Cardiac muscle cell (in vitro differentiated cells and primary cell): ENCODE results near the gene PRELID2. TPM values are rescaled to one million over a fixed set of nuclear protein-coding genes. Genes with fewer than 3 reads are reported as not detected.
"Not testable (repeated sequence)": the region's sequence is repeated elsewhere in the genome, so short reads cannot be mapped to it uniquely, and the experiment has no call there.

Source experiments
- DNase-seq, 2 donors: peaks; one replicate each; pipeline versions ENCODE4 v3.0.0 to v3.0.0-alpha.2; 2010 to 2017; ENCODE audit warnings: low read depth in 1 of 2, low spot score in 1 of 2
- H3K27ac ChIP-seq: fragments of 200-600 bp; sonication (generic); 2 replicates; pipeline ENCODE4 v1.5.1; 2016
- H3K27me3 ChIP-seq: fragments of 200-600 bp; sonication (generic); 2 replicates; pipeline ENCODE4 v1.6.0; 2016; ENCODE audit warnings: control low read depth
- H3K36me3 ChIP-seq: fragments of 200-600 bp; sonication (generic); 2 replicates; pipeline ENCODE4 v1.5.1; 2016; ENCODE audit warnings: control low read depth
- H3K4me1 ChIP-seq: fragments of 200-600 bp; sonication (generic); 2 replicates; pipeline ENCODE4 v1.8.1; 2017; ENCODE audit warnings: low read depth, mild to moderate bottlenecking, mixed run types
- H3K4me3 ChIP-seq: fragments of 200-600 bp; sonication (generic); 2 replicates; pipeline ENCODE4 v1.5.1; 2016; ENCODE audit warnings: mild to moderate bottlenecking
- H3K9me3 ChIP-seq: fragments of 200-600 bp; sonication (generic); 2 replicates; pipeline ENCODE4 v1.5.1; 2017; ENCODE audit warnings: low read depth, mild to moderate bottlenecking, control low read depth
- polyA plus RNA-seq: library from polyadenylated mRNA; unstranded; fragments of >200 nt; fragmentation: Nextera tagmentation; extraction: Ambion mirVana; gene quantifications from 2 replicates; pipeline ENCODE4 v1.2.1, GENCODE V29; 2016
- total RNA-seq: library from RNA; depleted of rRNA; stranded (reverse); fragments of >200 nt; gene quantifications from 2 replicates; pipeline ENCODE4 v1.2.3, GENCODE V29; 2016
- TF ChIP-seq, protein P1 (sequence below): IDR thresholded peaks from 2 replicates; pipeline ENCODE4 v1.5.1; 2012; ENCODE audit warnings: low read depth, mild to moderate bottlenecking, low read length

Gene PRELID2
- total and polyA plus RNA-seq, 2 experiments from 2014 or later = 26.3 to 41.2 TPM

DNA sequence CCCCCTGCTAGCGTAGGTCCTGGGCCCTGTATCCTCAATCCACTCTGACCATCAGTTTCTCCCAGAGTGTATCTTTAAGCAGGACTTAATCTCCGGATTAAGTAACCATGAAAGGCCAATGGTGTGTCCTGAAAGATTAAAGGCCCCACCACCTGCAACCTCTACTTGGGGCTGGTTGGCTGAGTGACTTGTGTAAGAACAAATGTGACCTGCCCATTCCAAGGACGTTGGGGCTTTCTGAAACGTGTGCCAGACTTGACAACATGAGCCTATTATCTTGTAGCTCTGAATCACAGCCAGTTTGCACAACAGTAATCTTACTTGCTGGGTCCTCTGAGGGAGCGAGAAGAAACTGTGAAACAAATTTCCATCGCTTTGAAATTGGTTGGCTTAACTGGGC, 3.1 kb upstream of the PRELID2 start:
- no peak overlapping the region for H3K27ac ChIP-seq
- H3K4me1 ChIP-seq = peaks cover 3% of the 10 kb centered on the region
- H3K36me3 ChIP-seq = no peaks in the 10 kb centered on the region
- DNase-seq = peak in 1 of 2 donors; percentile 44
- no peak overlapping the region for H3K4me3 ChIP-seq
- H3K9me3 ChIP-seq = no peaks in the 10 kb centered on the region
- TF ChIP-seq, protein P1, sequence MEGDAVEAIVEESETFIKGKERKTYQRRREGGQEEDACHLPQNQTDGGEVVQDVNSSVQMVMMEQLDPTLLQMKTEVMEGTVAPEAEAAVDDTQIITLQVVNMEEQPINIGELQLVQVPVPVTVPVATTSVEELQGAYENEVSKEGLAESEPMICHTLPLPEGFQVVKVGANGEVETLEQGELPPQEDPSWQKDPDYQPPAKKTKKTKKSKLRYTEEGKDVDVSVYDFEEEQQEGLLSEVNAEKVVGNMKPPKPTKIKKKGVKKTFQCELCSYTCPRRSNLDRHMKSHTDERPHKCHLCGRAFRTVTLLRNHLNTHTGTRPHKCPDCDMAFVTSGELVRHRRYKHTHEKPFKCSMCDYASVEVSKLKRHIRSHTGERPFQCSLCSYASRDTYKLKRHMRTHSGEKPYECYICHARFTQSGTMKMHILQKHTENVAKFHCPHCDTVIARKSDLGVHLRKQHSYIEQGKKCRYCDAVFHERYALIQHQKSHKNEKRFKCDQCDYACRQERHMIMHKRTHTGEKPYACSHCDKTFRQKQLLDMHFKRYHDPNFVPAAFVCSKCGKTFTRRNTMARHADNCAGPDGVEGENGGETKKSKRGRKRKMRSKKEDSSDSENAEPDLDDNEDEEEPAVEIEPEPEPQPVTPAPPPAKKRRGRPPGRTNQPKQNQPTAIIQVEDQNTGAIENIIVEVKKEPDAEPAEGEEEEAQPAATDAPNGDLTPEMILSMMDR = no peak
- no peaks in the 10 kb centered on the region for H3K27me3 ChIP-seq

DNA sequence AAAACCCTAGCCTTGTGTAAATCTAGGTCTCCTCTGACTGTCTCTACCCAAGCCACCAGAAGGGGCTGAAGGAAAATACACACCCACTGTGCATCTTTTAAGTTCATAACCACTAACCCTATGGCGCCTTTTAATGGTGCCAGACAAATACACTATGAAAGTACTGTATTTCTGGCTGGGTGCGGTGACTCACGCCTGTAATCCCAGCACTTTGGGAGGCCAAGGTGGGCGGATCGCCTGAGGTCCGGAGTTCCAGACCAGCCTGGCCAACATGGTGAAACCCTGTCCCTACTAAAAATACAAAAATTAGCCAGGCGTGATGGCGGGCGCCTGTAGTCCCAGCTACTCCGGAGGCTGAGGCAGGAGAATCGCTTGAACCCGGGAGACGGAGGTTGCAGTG, 1.1 kb upstream of the PRELID2 start:
- DNase-seq, H3K4me3 ChIP-seq, H3K27me3 ChIP-seq, H3K36me3 ChIP-seq, H3K27ac ChIP-seq, H3K9me3 ChIP-seq, H3K4me1 ChIP-seq: not testable (repeated sequence)

DNA sequence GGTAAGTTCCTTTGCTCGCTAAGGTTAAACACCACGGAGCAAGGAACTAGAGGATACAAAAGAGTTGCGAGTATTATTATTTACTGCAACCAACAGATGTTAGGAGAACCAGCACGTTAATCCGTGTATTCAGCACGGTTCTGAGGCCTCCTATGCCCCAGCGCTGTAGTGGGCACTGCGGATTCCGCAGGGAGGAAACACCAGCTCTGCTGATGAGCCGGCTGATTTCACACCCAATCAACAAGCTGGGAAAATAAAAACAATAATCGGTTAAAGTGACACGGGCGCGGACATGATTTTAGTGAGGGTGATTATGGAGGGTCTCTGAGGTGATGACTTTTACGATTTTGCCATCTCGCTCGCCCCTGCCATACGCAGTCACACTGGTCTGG, 702 bp upstream of the PRELID2 start:
- Histone ChIP-seq H3K9me3 (no peaks in the 10 kb centered on the region), H3K4me3 (peak overlapping the region; percentile 41), H3K36me3 (no peaks in the 10 kb centered on the region), H3K4me1 (peaks cover 3% of the 10 kb centered on the region), H3K27me3 (no peaks in the 10 kb centered on the region), H3K27ac (peak overlapping the region; percentile 5)
- TF ChIP-seq, protein P1 = no peak
- no peak for DNase-seq

DNA sequence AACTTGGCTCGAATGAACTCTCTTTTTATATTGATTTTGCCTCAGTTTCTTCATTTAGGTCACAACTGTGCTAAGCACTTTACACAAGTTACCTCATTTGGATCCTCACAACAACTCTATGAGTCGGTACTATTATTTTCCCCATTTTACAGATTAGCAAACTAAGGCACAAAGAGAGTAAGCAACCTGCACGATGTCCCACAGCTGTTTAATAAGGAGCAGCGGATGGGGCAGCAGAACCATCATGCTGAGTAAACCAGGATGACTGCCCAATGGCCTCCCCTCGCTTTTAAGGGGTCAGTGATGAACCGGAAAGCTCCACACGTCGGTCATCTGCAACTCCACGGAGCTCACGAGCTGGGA, 607 bp downstream of the PRELID2 start:
- no peak overlapping the region for H3K27ac ChIP-seq
- TF ChIP-seq, protein P1 = no peak

DNA sequence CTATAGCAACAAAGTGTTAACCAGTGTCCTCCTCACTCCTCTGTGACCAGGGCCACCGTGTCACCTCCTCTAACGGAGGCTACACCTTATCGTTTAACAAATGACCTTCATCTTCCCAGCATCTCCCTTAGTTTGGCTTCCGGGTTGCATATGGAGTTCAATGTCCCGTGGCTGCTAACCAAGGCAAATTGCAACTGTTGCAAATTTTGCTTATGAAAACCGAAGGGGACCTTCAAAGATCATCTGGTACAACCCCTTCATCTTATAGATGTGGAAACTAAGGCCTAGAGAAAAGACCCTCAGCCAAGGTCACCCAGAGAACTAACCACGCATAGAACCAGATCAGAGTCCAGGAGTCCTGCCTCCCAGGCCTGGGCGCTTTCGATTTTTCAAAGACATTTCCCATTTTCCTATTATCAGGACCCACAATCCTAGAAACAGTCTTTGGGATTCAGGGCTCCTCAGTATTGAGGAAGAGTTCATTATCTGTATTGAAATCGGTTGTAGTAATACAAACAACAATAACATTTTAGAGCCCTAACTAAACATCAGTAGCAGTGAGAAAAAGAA, 1.4 kb downstream of the PRELID2 start:
- DNase-seq = no peak
- Histone ChIP-seq H3K4me3 (peak overlapping the region; percentile 41), H3K4me1 (peaks cover 8% of the 10 kb centered on the region), H3K27me3 (no peaks in the 10 kb centered on the region), H3K36me3 (no peaks in the 10 kb centered on the region), H3K27ac (no peak overlapping the region), H3K9me3 (no peaks in the 10 kb centered on the region)
- TF ChIP-seq, protein P1 = no peak

More for the DNA sequence above, 607 bp downstream of the PRELID2 start:
- DNase-seq = no peak
- peak overlapping the region; percentile 41 for H3K4me3 ChIP-seq
- H3K4me1 ChIP-seq = peaks cover 8% of the 10 kb centered on the region
- no peaks in the 10 kb centered on the region for H3K36me3 ChIP-seq
- no peaks in the 10 kb centered on the region for H3K9me3 ChIP-seq
- no peaks in the 10 kb centered on the region for H3K27me3 ChIP-seq

DNA sequence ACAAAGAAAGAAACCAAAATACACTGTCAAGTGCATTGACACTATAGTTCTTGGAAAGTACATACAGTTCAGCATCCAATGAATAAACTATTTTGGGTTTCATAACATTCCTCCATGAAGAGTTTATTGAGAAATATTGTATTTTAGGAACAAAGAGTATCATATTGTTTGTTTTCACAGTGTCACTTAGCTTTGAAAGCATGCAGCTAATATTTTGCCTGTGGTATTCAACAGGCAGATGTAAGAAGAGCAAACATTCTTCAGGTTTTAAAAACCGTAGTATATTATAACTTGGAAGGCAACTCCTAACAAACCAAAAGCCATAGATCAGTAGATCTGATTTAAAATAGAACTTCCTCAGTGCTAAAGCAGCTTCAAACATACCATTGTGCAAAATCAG, 4.5 kb downstream of the PRELID2 start:
- H3K4me1 ChIP-seq = peaks cover 13% of the 10 kb centered on the region
- H3K27me3 ChIP-seq = no peaks in the 10 kb centered on the region
- TF ChIP-seq, protein P1 = no peak
- H3K9me3 ChIP-seq = no peaks in the 10 kb centered on the region
- DNase-seq = peak in 1 of 2 donors; percentile 43
- H3K4me3 ChIP-seq = no peak overlapping the region
- no peak overlapping the region for H3K27ac ChIP-seq
- no peaks in the 10 kb centered on the region for H3K36me3 ChIP-seq
